ENCODE data around the gene PPP2R2B.

Gene PPP2R2B

DNA sequence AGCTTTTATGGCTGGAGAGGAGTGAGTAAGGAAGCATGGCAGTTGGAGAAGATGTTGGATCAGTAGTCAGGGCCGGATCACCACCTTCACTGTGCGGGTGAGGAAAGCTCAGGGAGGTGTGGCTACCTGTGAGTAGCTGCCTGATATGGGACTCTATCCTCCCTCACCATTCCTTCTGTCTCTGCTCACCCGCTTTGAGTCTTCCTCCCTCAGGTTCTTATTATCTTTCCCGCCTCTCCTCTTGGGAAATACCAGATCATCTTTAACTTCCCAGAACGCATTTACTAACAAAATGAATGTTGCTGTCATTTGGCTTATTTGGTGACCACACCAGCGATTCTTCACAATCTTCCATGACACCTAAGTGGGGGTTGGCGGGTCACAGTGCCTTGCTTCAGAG lies 221.9 kb downstream of the PPP2R2B start:
- DNase-seq (ENCODE audit: low read depth, low spot score) = no peak

DNA sequence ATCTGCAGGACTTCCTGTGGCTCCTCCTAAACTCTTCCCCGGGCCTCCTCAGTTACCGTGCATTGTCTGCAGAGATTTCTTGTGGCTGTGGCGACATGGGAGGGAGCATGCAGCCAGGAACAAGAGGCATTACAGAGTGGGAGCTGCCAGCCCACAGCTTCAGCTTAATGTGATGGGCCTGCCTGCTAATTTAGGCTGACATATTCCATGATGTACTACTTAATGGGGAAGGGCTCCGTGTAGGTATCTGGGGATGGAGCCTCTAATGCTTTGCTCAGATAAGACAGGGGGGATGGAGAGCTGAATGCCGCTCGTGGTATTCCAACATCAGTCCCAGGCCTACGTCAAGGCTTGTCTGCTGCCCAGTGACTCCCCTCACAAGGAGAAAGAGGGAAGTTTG lies 225.0 kb downstream of the PPP2R2B start:
- DNase-seq (ENCODE audit: low read depth, low spot score) = no peak

DNA sequence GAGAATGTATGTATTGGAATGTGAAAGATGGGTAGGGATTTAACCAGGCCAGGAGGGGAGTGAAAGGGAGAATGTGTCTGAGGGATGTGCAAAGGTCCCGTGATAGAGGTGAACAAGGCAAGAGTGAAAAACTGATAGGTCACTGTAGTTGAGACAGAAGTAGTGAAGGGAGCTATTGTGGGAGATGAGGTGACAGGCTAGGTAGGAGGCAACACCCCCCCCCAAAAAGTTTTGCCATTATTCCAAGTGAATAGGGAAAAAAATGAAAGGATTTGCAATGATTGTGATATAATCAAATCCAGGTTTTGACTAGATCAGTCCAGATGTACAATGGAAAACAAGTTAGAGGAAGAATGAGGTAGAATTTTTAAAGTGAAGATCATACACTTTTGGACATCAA lies 226.0 kb downstream of the PPP2R2B start:
- no peak for DNase-seq (ENCODE audit: low read depth, low spot score)

DNA sequence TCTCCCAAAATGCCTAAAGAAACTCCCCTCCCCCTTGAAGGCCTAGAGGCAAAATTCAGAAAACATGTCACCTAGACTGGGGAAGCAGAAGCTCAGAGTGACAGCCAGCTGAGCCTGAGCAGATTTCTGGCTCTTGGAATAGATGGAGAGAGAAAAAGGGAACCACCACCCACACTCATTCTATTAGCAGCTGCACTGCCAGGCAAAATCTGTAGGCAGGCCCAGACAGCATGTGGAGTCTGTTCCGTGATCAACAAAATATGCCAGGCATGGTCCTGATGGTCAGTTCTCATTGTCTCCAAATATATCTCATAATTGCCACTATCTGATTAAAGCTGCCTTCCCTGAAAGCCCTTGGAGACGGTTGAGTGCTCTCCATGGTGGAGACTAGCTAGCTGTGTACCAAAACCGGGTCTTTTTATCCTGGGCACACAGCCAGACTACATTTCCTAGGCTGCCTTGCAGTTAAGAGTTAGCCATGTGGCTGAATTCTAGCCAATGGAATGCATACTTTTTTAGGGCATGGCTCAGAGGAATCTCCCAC lies 230.8 kb downstream of the PPP2R2B start:
- DNase-seq (ENCODE audit: low read depth, low spot score) = no peak

DNA sequence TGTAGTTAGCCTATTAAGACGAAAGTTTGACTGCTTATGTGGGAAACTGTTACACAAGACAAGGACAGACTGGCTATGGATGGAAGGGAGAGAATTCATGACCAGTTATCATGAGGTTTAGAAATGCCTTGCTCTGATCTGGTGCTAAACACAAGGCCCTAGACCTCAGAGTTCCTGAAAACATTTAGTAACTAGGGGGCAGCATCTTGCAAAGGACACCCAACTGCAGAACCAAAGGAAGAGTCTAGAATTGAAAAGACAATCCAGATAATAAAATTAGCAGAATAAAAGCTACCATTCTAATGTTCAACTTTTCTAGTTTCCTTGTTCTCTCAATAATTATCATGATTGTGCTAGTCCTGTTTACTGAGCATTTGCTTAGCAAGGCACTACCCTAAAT lies 232.1 kb downstream of the PPP2R2B start:
- no peak for DNase-seq (ENCODE audit: low read depth, low spot score)

DNA sequence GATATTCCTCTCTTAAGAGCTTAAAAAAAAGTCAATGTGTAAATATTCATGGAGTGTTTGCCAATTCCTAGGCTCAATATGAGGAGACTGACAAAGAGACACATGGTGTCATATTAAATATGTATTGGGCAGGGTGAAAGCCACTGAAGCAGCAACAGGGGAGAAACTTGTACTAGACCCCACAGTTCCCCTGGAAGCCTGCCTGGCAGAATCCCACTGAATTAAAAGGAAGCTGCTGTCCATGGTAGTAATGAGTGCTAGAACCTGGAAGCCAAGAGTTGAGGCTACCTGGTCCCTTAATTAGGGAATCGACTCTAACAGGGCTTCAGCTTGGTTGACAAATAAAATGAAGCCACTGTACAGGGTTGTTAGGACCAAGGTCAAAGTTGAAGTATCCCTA lies 233.2 kb downstream of the PPP2R2B start:
- DNase-seq (ENCODE audit: low read depth, low spot score) = no peak

DNA sequence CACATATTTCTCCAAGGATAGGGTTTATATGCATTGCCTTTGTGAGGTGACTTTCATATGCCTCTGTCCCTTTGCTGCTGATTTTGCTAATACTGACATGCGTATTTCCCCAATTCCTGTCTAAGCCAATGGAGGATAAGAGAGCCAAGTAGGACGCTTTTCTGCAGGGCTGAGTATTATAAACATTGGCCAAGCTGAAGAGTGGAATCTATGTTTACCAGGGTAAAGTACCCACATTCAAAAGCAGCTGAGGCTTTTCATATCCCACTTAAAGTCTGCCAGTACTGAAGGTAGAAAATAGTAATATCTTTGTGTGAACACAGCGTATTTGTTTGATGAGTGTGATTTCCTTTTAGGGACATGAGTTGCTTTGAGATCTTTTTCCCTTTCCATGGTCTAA lies 233.7 kb downstream of the PPP2R2B start:
- no peak for DNase-seq (ENCODE audit: low read depth, low spot score)

DNA sequence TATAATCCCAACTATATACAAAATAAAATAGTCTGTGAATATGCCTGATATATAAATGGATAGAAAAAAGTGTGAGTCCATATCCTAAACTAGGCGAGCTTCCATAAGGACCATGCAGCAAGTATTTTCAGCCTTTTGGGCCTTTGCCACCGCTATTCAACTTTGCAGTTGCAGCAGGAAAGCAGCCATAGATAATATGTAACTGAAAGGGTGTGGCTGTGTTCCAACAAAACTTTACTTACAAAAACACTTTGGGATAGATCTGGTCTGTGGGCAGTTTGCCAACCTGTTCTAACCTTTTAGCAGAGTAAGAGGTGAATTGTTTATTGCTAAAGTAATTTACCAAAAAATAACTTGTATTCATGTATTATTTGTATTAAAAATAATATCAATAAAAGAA lies 234.8 kb downstream of the PPP2R2B start:
- DNase-seq (ENCODE audit: low read depth, low spot score) = no peak

DNA sequence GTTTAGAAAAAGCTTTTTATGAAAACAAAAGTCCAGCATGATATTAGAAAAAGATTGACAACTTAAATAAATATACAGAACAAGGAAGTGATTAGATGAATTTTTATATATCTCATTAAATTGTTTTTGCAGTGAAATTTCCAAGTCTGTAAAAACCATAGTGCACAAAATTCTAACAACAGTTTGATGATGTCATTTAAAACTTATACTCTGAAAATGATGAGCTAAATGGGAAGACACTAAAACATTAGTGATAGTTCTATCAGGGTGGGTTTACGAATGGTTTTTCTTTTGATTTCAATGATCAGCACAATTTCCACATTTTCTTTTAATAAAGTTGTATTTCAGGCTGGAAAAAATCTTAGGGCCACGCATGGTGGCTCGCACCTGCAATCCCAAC lies 236.1 kb downstream of the PPP2R2B start:
- no peak for DNase-seq (ENCODE audit: low read depth, low spot score)

DNA sequence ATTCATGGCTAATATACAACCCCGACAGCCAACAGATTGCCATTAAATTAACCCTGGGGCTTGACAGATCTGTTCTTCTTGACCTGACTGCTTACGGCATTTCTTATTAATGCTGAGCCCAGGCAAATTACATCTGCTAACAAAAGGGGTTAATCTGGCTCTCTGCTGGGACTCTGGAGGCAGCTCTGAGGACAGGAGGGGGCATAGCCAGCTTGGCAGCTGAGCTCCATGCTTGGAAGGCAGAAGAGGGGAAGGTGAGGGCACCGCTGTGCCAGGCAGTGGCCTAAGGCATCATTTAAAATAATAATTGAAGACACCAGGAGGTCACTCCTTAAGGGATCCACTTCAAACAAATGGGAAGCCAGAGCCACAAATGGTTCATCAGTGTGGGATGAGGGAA lies 236.6 kb downstream of the PPP2R2B start:
- DNase-seq (ENCODE audit: low read depth, low spot score) = no peak

DNA sequence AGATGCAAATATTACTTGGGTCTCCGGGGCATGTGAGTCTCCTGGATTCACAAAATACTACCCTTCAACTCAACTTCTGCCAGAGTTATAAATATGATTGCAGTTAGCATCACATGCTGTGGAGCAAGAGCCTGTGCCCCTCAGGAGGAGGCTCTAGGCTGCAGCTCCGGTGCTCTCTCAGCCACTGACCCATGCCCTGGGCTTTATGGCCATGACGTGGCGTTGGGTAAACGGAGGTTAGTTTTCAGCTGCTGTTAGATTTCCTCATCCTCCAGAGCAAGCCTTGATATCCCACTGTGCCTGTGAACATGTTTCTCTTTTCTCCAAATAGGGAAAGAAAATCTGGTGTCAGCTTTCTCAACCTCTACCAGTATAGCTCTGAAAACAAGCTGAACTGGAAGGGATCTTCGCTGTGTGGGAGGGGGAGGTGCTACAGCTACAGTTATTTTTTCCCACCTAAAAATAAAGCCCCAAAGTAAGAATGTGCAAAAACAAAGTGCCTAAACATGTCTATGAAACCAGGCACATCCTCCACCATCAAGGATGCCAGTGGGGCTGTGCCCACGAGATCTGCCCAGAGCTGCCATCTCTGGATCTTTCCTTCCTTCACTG lies 238.2 kb downstream of the PPP2R2B start:
- DNase-seq (ENCODE audit: low read depth, low spot score) = no peak

DNA sequence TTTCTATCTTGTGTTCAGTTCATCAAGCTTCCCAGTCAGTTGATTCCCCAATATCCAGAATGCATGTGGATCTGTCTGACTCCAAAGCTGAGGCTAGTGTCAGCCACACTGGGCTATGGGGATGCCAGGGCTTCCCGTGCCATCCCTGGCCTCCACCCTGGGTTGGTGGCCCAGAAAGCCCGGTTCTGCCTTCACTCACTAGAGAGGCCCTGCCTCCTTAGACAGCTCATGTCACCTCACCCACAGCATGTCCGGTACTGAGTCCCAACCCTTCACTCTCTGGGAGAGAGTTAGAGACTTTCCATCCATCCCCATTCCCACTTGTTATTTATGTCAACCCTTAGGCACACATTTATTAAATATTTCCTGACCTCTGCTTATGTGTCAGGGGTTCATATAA lies 243.1 kb downstream of the PPP2R2B start:
- DNase-seq (ENCODE audit: low read depth, low spot score) = no peak

DNA sequence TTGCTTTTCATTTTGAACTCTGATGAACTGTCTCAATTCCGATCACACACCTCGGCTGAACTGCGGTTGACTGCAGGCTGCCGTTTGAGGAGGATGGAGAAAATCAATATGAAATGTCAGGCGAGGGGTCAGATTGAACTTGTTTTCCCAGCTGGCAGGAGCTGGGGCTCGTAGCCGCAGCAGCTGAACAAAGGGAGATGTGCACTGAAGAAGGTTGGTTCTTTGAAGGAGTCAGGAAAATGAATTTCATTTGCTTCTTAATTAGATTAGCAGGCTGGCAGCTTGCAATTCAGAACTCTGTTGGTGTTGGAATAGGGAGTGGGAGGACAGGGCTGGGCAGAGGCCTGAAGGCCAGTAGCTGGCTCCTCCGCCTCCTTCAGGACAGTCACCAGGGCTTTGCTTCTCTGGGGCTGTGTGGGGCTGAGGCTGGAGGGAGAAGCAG lies 245.2 kb downstream of the PPP2R2B start:
- no peak for DNase-seq (ENCODE audit: low read depth, low spot score)

DNA sequence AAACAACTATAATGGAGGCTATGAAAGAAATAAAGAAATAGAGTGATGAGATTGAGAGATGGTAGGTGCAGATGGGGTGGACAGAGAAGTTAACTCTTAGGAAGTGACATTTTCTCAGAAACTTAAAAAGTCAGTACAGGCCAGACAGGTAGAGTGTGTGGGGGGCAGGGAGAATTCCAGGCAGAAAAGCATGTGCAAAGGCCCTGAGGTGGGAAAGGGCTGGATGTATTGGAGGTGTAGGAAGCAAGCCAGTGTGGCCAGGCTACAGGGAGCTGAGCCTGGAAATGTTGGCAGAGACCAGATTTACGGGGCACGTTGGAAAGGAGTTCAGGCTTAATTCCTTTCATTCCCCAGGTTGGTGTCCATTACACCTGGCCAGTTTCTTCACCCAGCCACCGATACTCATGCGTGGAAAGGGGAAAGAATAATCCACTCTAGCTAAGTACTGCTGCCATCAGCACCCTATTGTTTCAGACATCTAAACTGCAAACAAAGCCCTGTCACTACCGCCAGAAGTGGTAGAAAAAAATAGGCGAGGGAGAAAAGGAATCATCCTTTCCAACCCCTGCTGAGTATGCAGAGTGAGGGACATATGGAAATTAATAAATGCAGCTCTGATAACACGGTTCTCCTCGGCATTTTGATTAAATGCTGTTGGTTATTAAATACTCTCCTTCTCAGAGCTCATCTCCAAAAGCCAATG lies 245.8 kb downstream of the PPP2R2B start:
- DNase-seq (ENCODE audit: low read depth, low spot score) = no peak

DNA sequence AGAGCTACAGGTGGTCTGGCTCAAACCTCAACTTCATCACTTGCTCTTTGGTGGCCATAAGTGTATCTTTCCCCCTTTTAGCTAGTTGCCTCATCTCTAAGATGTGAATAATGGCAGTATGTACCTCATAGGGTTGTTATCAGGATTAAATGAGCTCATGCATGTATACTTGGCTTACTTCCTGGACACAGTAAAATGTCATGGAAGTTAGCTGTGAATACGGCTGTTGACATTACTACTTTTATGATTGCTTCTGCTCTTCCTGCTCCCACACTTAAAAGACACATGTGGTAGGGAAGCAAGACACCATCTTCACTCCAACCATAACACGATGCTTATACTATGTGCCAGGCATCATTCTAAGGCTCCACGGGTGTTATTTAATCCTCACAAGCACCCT lies 248.1 kb downstream of the PPP2R2B start:
- DNase-seq (ENCODE audit: low read depth, low spot score) = no peak

DNA sequence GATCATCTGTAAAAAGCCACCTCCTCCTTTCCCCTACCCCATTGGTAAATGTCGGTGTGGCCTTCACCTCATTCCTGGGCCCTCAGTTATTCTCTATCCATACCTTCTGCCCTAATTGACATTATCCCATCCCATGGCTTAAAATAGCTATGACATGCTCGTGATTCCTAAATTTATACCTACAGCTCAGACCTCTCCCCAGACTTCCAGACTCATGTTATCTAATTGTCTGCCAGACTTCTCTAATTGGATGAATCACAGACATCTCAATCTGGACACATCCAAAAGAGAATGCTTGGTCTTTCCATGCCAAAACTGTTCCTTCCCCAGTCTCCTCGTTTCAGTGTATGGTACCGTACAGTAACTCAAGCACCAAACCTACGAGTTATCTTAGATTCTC lies 249.6 kb downstream of the PPP2R2B start:
- DNase-seq (ENCODE audit: low read depth, low spot score) = no peak

DNA sequence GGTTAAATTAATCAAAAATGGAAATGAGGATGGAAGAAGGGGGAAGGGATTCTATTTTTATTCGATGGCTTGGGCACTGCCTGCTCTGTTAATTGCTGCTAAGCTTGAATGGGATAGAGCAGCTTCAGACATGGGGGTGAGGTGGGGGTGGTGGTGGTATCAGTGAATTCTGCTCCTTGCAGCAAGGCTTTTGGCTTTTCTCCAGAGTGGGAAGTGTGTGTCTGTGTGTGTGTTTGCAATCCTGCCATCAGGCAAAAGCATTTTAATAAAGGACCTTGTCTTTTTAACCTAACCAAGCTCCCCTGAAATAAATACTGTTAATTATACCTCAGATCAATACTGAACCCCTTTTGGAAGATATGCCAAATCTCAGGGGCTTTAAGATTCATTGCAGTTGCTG lies 251.6 kb downstream of the PPP2R2B start:
- no peak for DNase-seq (ENCODE audit: low read depth, low spot score)

DNA sequence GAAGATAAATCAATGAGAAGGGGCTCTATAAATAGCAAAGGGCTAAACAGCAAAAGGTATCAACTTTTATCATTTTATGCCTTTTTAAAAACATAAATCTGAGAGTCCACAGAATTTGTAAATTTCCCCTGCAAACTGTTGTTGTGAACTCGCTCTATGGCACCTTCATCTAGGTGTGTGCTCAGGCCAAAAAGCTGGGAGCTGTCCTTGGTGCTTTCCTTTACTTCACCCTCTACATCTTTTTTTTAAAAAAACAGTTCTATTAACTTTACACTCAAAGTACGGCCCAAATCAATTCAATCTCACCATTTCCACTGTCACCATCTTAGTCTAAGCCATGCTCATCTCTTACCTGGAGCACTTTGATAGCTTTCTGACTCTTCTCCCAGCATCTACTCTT lies 254.4 kb downstream of the PPP2R2B start:
- DNase-seq (ENCODE audit: low read depth, low spot score) = no peak

DNA sequence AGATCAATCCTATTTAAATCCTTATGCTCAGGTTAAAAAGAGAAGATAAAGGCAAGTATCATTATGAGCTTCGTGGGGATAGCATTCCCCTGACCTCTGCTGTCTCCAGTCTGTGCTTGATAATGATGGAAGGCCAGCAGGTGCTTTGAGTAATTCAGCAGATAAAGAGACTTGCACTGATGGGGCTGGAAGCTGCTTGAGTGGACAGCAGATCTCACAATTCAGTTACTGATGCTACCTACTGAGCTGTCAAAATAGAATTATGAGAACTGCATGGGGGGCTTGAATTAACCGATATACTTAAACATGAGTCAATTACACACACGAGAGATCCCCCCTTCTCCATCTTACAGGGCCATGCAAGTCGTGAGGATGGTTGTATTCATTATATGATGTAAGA lies 254.9 kb downstream of the PPP2R2B start:
- no peak for DNase-seq (ENCODE audit: low read depth, low spot score)

DNA sequence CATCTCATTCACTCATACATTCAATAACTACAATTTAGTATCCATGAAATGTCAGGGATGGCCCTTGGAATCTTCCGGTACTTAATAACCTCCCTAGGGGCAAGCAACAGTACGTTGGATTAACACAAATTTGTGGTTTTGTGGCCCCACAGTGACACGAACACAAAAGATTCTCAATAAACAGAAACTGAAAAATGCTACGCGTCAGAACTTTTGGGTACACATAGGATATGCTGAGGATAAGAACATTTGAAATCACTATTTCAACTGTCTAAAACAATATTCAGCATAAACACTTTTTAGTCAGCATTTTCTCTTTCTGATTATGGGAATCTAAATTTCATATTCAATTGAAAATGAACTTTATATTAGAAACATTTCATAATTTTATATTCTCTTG lies 255.5 kb downstream of the PPP2R2B start:
- DNase-seq (ENCODE audit: low read depth, low spot score) = no peak

DNA sequence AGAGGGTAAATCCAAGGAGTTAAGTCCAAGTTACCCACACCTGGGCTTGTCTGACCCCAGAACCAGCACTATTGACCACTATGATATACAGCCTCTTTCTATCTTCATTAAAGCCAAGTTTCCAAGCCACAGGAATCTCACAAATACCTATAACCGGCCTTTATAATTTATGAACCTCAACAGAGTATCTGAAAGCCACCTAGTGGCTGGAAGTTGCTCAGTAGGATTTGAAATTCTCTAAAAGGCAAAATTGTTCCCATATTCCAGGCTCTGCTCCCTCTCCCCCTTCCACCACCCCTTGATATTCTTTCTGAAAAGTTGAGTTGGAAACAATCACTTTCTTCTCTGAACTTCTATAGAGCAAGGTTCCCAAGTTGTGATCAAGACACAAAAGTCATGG lies 256.2 kb downstream of the PPP2R2B start:
- no peak for DNase-seq (ENCODE audit: low read depth, low spot score)

DNA sequence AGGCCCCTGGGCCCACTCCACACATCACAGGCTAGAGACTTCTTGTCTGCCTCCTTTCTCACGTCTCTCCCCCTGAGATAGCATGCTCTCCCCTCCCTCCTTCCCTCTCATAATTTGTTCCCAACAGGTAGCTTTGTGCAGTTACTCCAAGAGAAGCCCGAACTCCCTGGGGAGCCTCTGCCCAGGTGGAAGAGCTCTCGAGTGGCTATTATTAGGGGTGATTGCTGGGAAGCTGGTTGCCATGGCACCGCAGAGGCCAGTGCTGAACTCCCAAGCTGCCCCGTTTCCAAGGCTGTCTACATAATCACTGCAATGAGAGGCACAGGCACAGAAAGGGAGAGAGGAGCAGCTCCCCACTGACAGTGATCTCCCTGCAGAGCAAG lies 257.9 kb downstream of the PPP2R2B start:
- DNase-seq (ENCODE audit: low read depth, low spot score) = no peak

DNA sequence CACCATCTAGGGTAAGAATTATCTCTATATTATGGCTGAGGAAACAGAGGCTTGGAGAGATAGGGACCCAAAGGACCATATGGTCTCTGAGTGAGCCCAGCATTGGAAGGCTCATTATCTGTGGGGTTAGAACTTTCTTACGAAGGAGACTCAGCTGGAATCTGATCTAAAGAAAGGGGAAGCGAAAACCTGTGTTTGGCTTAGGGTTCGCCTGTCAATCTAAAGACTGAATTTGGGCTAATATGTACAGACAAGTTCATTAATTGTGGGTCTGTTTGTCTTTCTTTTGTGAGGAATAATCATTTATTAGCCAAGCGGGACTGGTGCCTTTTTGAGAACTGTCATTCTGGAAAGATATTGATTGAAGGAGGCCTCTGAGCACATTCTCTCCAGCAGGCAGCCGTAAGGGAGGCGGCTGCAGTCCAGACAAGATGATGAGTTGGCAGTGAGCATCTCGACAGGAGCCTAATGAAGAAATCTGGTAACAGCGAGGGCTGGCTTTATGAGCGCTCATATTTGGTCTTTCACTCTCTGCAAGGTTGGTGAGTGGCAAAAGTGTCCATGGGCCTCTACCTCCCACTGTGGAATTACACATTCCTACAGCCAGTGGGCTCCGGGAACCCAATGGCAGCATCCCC lies 258.4 kb downstream of the PPP2R2B start:
- no peak for DNase-seq (ENCODE audit: low read depth, low spot score)

Data from activated CD4-positive, CD25-positive, alpha-beta regulatory T cell treated with anti-CD3 and anti-CD28 coated beads, Interleukin-2, amount 50 U/mL, for 16 hours (primary cell).